Measurements from ENCODE around the gene ADGRA3.
A peak's percentile ranks its signal among the peaks of the same experiment; 100 is the strongest.

Gene ADGRA3

DNA sequence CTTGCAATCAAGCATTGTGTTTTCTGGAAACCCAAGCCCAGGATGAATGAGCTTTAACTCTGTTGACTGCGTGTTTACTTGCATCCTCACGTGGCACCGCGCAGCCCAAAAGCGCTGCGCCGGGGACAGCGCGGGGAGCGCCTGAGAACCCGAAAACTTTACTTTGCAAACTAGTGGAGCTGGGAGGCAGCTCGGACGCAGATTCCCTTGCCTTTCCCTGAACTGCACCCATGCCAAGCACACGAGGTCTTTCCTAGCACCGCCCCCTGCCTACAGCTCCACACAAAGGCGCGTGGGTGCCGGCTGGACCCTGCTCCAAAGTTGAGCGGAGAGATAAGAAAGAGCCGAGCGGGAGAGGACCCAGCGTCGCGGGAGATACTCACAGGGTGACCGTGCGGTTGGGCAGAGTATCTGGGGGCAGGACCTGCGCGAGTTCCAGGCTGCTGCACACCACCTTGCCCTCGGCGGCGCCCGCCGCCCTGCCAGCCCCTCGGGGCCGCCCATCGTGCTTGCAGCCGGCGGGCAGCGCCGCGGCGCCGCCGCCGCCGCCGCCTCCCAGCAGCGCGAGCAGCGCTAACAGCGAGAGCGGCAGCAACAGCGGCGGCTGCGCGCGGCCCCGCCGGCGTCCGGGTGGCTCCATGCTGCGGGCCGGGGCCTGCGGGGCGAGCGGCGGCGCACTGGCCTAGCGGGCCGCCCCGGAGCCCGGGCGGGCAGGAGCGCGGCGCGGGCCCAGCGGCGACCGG is 550 bp downstream of the ADGRA3 start:
- Mint-ChIP-seq H3K36me3 (ENCODE audit: low read depth) (peaks cover 8% of the 10 kb centered on the region), H3K4me1 (peaks cover 28% of the 10 kb centered on the region), H3K4me3 (peak overlapping the region; percentile 97 to 99 (median 97)), H3K9me3 (peaks cover 2% of the 10 kb centered on the region), H3K27ac (peak overlapping the region; percentile 98), H3K27me3 (ENCODE audit: low read depth) (no peaks in the 10 kb centered on the region)
- TF ChIP-seq, protein P1, sequence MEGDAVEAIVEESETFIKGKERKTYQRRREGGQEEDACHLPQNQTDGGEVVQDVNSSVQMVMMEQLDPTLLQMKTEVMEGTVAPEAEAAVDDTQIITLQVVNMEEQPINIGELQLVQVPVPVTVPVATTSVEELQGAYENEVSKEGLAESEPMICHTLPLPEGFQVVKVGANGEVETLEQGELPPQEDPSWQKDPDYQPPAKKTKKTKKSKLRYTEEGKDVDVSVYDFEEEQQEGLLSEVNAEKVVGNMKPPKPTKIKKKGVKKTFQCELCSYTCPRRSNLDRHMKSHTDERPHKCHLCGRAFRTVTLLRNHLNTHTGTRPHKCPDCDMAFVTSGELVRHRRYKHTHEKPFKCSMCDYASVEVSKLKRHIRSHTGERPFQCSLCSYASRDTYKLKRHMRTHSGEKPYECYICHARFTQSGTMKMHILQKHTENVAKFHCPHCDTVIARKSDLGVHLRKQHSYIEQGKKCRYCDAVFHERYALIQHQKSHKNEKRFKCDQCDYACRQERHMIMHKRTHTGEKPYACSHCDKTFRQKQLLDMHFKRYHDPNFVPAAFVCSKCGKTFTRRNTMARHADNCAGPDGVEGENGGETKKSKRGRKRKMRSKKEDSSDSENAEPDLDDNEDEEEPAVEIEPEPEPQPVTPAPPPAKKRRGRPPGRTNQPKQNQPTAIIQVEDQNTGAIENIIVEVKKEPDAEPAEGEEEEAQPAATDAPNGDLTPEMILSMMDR (IDR thresholded peaks at IDR 0.05; ENCODE audit: unreplicated experiment in 3 of 3): no peak

DNA sequence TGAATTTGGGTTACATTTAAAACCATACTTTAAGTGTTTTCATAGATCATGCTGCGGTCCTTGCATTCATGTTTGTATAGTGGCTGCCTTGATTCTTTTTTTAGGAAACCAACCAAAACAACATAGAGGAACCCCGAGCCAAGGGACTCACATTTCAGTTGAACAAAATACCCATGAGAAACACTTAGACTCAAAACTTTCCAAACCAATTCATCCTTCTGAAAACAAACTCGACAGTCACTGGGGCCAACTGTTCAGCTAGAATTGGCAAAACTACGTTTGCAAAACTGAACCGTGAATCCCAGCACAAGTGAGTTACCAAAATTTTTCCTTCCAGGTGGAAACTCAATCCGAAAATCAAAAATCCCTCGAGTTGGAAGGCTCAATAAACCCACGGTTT is 1.4 kb downstream of the ADGRA3 start:
- H3K9me3 Mint-ChIP-seq: peaks cover 2% of the 10 kb centered on the region
- peaks cover 28% of the 10 kb centered on the region for H3K4me1 Mint-ChIP-seq
- TF ChIP-seq, protein P1 (IDR thresholded peaks at IDR 0.05; ENCODE audit: unreplicated experiment in 3 of 3): no peak
- H3K4me3 Mint-ChIP-seq: peak overlapping the region; percentile 97 to 99 (median 97)
- H3K27me3 Mint-ChIP-seq (ENCODE audit: low read depth): no peaks in the 10 kb centered on the region
- peak overlapping the region; percentile 98 for H3K27ac Mint-ChIP-seq
- H3K36me3 Mint-ChIP-seq (ENCODE audit: low read depth): peaks cover 12% of the 10 kb centered on the region

DNA sequence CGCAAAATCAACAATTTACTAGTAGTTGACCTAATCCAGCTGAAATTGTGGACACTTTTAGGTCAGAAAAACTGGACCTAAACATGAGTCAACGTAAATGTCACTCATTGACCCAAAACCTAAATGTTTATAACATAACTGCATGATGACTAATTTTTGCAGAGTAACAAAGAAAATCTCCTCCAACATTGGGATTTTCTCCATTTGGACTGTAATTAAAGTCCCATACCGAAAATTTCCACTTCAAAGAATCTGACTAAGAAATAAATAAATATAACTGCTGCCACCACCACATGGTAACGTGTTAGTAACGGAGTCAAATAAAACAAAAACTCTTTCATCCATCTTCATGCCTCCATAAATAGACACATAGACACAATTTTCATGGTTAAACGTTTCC is 1.9 kb downstream of the ADGRA3 start:
- H3K4me1 Mint-ChIP-seq: peaks cover 28% of the 10 kb centered on the region
- peak overlapping the region; percentile 97 to 99 (median 97) for H3K4me3 Mint-ChIP-seq
- TF ChIP-seq, protein P1 (IDR thresholded peaks at IDR 0.05; ENCODE audit: unreplicated experiment in 3 of 3): no peak
- no peaks in the 10 kb centered on the region for H3K27me3 Mint-ChIP-seq (ENCODE audit: low read depth)
- H3K27ac Mint-ChIP-seq: peak overlapping the region; percentile 98
- peaks cover 13% of the 10 kb centered on the region for H3K36me3 Mint-ChIP-seq (ENCODE audit: low read depth)
- peaks cover 2% of the 10 kb centered on the region for H3K9me3 Mint-ChIP-seq

DNA sequence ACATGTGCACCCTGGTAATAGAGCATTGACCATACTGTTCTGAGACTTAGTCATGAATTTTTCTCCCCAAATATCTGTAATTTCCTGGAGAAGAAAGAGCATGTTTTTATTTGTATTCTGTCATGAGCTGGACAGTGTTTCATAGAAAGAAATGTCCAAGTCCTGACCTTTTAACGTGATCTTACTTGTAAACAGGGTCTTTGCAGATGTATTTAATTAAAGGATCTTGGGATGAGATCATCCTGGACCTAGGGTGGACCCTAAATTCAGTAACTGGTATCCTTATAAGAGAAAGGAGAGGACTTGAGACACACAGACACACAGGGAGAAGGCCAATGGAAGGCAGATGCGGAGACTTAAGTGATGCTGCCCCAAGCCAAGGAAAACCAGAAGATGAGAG is 3.6 kb downstream of the ADGRA3 start:
- H3K36me3 Mint-ChIP-seq (ENCODE audit: low read depth): peaks cover 23% of the 10 kb centered on the region
- H3K9me3 Mint-ChIP-seq: peaks cover 2% of the 10 kb centered on the region
- H3K27ac Mint-ChIP-seq: peak overlapping the region in 2 of 3 experiments; percentile 18 to 29
- TF ChIP-seq, protein P1 (IDR thresholded peaks at IDR 0.05; ENCODE audit: unreplicated experiment in 3 of 3): no peak
- peaks cover 3% of the 10 kb centered on the region for H3K27me3 Mint-ChIP-seq (ENCODE audit: low read depth)
- peak overlapping the region; percentile 68 to 82 (median 75) for H3K4me3 Mint-ChIP-seq
- peaks cover 42% of the 10 kb centered on the region for H3K4me1 Mint-ChIP-seq

DNA sequence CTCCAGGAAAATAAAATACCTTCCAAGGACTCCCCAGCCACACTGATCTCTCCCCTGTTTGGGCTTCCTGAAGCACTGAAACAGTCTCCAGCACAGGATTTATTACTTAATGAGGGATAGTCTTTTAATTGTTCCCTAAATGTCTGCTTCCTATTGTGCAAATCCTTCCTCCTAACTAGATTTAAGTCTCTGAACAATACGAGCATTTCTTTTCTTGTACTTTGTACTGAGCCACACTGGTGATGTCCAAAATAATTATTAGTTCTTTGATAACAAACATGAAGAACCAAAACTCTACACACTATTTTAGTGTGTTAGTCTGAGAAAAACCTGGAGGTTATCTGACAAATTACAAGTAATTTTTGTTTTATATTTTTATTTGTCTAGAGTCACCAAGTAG is 5.1 kb downstream of the ADGRA3 start:
- peaks cover 2% of the 10 kb centered on the region for H3K9me3 Mint-ChIP-seq
- H3K27ac Mint-ChIP-seq: no peak overlapping the region
- H3K27me3 Mint-ChIP-seq (ENCODE audit: low read depth): peaks cover 3% of the 10 kb centered on the region
- peaks cover 41% of the 10 kb centered on the region for H3K4me1 Mint-ChIP-seq
- H3K36me3 Mint-ChIP-seq (ENCODE audit: low read depth): peaks cover 23% of the 10 kb centered on the region
- no peak overlapping the region for H3K4me3 Mint-ChIP-seq
- TF ChIP-seq, protein P1 (IDR thresholded peaks at IDR 0.05; ENCODE audit: unreplicated experiment in 3 of 3): no peak

DNA sequence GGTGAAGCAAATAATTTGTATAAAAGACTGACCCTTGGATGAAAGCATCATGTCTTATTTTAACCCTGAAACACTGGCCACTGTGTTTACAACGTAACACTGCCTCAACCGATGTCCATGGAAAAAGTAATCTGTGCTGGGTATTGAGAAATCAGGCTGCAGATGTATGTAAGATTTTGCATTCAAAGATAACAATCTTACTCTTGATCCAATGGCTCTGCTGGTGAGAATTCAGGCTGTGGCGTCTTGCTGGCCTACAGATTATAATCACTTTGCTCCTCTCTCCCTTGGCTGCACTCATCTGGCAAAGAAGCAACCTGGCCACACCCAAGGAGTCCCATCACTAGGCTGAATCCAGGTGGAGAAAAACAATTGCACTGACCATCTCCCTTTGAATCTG is 7.5 kb downstream of the ADGRA3 start:
- no peak overlapping the region for H3K4me3 Mint-ChIP-seq
- peaks cover 3% of the 10 kb centered on the region for H3K27me3 Mint-ChIP-seq (ENCODE audit: low read depth)
- H3K9me3 Mint-ChIP-seq: no peaks in the 10 kb centered on the region
- peaks cover 36% of the 10 kb centered on the region for H3K4me1 Mint-ChIP-seq
- H3K27ac Mint-ChIP-seq: no peak overlapping the region
- peaks cover 23% of the 10 kb centered on the region for H3K36me3 Mint-ChIP-seq (ENCODE audit: low read depth)
- TF ChIP-seq, protein P1 (IDR thresholded peaks at IDR 0.05; ENCODE audit: unreplicated experiment in 3 of 3): no peak

Measured in nephron (organoid).